Measurements from ENCODE around the gene SERINC3.

- TF ChIP-seq CTCF (IDR thresholded peaks at IDR 0.05), result no peak
- no peak for TF ChIP-seq POLR2A (IDR thresholded peaks at IDR 0.05)
Measured at GRCh38 chr20:44513871-44514270, 8.0 kb downstream of the SERINC3 start.

All from adrenal gland (tissue), 5 donors.